DND-41 (cell line): ENCODE measurements around the gene NFIL3.

Source experiments
- ATAC-seq: fragments of 200-7000 bp; cut with Tn5 transposase; 3 replicates; pipeline ENCODE4 v1.9.1; 2021; ENCODE audit warnings: low read depth; ENCODE audit not compliant: insufficient read depth
- DNase-seq: peaks from one replicate; pipeline ENCODE4 v3.0.0-alpha.2; 2020
- H2AFZ ChIP-seq: 2 replicates; pipeline ENCODE4 v1.6.0; 2012; ENCODE audit warnings: low read depth, low read length
- H3K27ac ChIP-seq: 2 replicates; pipeline ENCODE4 v1.5.1; 2012; ENCODE audit warnings: low read length, inconsistent platforms
- H3K27me3 ChIP-seq: fragments of 200-600 bp; sonication (generic); 2 replicates; pipeline ENCODE4 v1.6.0; 2012; ENCODE audit warnings: low read length, mild to moderate bottlenecking, inconsistent platforms; ENCODE audit not compliant: insufficient read depth, poor library complexity
- H3K36me3 ChIP-seq: 2 replicates; pipeline ENCODE4 v1.5.1; 2012; ENCODE audit warnings: low read length, inconsistent platforms; ENCODE audit not compliant: insufficient read depth
- H3K4me1 ChIP-seq: 2 replicates; pipeline ENCODE4 v1.5.1; 2012; ENCODE audit warnings: mild to moderate bottlenecking, low read length; ENCODE audit not compliant: insufficient read depth
- H3K4me2 ChIP-seq: 2 replicates; pipeline ENCODE4 v1.6.0; 2012; ENCODE audit warnings: mild to moderate bottlenecking, moderate library complexity, low read length, inconsistent platforms; ENCODE audit not compliant: insufficient read depth
- H3K4me3 ChIP-seq, 2 experiments: fragments of 200-600 bp in 1 of 2; shearing (Covaris generic) in 1 of 2; 2 replicates each; pipeline ENCODE4 v1.5.1; 2012 to 2016; ENCODE audit warnings: inconsistent platforms in 2 of 2, low read length in 2 of 2, mild to moderate bottlenecking in 2 of 2, low read depth in 1 of 2, moderate library complexity in 1 of 2
- H3K79me2 ChIP-seq: 2 replicates; pipeline ENCODE4 v1.6.0; 2012; ENCODE audit warnings: low read length, inconsistent platforms; ENCODE audit not compliant: insufficient read depth
- H3K9ac ChIP-seq: 2 replicates; pipeline ENCODE4 v1.6.0; 2012; ENCODE audit warnings: low read depth, mild to moderate bottlenecking, inconsistent platforms, low read length, moderate library complexity
- H3K9me3 ChIP-seq: 2 replicates; pipeline ENCODE4 v1.5.1; 2012; ENCODE audit warnings: low read length, moderate library complexity, mild to moderate bottlenecking, inconsistent platforms; ENCODE audit not compliant: insufficient read depth, severe bottlenecking
- H4K20me1 ChIP-seq: 2 replicates; pipeline ENCODE4 v1.6.0; 2012; ENCODE audit warnings: low read length; ENCODE audit not compliant: insufficient read depth
- CTCF ChIP-seq: IDR thresholded peaks from 2 replicates; pipeline ENCODE4 v1.5.1; 2012; ENCODE audit warnings: borderline replicate concordance, low read length, moderate library complexity, mild to moderate bottlenecking; ENCODE audit not compliant: poor library complexity, severe bottlenecking; ENCODE audit errors: extremely low read depth
- EZH2 ChIP-seq: IDR thresholded peaks from 3 replicates; pipeline ENCODE4 v1.6.1; 2012; ENCODE audit warnings: borderline replicate concordance, low read depth, mild to moderate bottlenecking, moderate library complexity, low read length, inconsistent platforms; ENCODE audit not compliant: severe bottlenecking

Gene NFIL3

DNA sequence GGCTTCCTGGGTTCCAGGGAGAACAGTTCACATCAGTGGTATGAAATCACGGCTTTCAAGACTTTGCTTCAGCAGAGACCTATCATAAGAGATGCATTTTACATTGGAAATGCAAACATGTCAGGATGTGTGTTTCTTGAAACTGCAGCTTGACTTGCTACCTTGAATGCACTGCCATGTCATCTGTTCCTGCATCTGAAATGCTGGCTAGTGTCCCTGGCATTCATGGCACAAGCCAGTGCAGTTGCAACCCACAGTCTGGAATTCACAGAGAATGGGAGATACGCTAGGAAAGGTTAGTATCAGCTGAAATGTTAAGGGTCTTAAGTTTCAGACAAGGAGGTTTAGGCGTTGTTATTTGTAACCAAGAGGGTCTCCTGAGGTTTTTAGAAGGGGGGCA is 24.7 kb downstream of the NFIL3 start:
- DNase-seq (no peak), ATAC-seq (no peak)
- no peak overlapping the region for H3K4me3 ChIP-seq
- no peaks in the 10 kb centered on the region for H3K36me3 ChIP-seq
- no peaks in the 10 kb centered on the region for H4K20me1 ChIP-seq
- no peaks in the 10 kb centered on the region for H3K27me3 ChIP-seq
- TF ChIP-seq CTCF: no peak
- no peak for TF ChIP-seq EZH2
- H3K27ac ChIP-seq: no peak overlapping the region
- no peak overlapping the region for H3K4me2 ChIP-seq
- no peaks in the 10 kb centered on the region for H3K4me1 ChIP-seq
- no peak overlapping the region for H2AFZ ChIP-seq
- H3K79me2 ChIP-seq: no peaks in the 10 kb centered on the region
- H3K9me3 ChIP-seq: no peaks in the 10 kb centered on the region
- no peak overlapping the region for H3K9ac ChIP-seq

DNA sequence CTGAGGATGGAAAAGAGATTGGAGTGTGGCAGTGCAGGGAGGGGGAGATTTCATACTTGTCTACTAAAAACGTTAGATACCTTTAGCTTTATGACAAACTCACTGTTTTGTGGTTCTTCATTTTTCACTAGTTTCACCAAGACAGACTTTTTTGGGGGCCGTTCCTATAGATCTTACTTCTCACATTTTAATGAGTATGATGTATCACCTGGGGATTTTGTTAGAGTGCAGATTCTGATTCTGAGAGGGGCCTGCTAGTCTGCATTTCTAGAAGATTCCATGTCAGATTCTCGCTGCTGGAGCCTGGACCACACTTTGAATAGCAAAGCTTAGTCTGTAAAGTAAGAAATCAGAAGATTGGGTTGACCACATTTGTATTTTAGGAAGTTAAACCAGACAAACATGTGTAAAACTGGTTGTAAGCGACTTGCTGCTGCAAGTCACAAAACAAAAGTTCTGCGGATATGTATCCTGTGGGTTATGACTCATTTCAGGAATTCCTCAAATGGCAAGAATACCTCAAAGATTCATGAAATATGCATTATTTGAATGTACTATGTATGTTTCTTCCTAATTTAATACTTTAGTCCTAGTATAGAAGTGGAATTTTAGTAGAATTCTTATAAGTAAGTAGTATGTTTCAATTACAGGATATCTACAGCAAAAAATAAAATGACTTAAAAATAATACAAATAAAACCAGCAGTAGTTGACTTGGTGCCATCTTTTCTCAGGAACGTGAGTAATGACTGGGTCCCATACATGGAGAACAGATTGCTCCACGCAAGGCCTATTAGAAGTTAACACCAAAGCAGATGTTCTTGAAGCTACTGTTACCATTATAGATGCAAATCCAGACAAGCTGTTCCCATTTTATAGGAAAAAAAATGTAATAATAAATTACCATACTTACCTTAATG is 27.8 kb downstream of the NFIL3 start:
- TF ChIP-seq EZH2 (no peak), CTCF (no peak)
- DNase-seq (no peak), ATAC-seq (no peak)
- Histone ChIP-seq H3K9ac (no peak overlapping the region), H3K27me3 (no peaks in the 10 kb centered on the region), H3K4me2 (no peak overlapping the region), H3K4me3 (no peak overlapping the region), H2AFZ (no peak overlapping the region), H3K36me3 (no peaks in the 10 kb centered on the region), H3K9me3 (no peaks in the 10 kb centered on the region), H4K20me1 (no peaks in the 10 kb centered on the region), H3K79me2 (no peaks in the 10 kb centered on the region), H3K27ac (no peak overlapping the region), H3K4me1 (no peaks in the 10 kb centered on the region)

- ATAC-seq (no peak), DNase-seq (no peak)
- Histone ChIP-seq H3K9me3 (no peaks in the 10 kb centered on the region), H3K36me3 (no peaks in the 10 kb centered on the region), H4K20me1 (no peaks in the 10 kb centered on the region), H3K27ac (no peak overlapping the region), H3K27me3 (no peaks in the 10 kb centered on the region), H3K79me2 (no peaks in the 10 kb centered on the region), H2AFZ (no peak overlapping the region), H3K4me2 (no peak overlapping the region), H3K4me3 (no peak overlapping the region), H3K9ac (no peak overlapping the region), H3K4me1 (no peaks in the 10 kb centered on the region)
- TF ChIP-seq CTCF (no peak), EZH2 (no peak)
Observed at GRCh38 chr9:91395106-91395552, 28.5 kb downstream of the NFIL3 start.
